ENCODE measurements around the gene CAMK2G.

Gene CAMK2G

DNA sequence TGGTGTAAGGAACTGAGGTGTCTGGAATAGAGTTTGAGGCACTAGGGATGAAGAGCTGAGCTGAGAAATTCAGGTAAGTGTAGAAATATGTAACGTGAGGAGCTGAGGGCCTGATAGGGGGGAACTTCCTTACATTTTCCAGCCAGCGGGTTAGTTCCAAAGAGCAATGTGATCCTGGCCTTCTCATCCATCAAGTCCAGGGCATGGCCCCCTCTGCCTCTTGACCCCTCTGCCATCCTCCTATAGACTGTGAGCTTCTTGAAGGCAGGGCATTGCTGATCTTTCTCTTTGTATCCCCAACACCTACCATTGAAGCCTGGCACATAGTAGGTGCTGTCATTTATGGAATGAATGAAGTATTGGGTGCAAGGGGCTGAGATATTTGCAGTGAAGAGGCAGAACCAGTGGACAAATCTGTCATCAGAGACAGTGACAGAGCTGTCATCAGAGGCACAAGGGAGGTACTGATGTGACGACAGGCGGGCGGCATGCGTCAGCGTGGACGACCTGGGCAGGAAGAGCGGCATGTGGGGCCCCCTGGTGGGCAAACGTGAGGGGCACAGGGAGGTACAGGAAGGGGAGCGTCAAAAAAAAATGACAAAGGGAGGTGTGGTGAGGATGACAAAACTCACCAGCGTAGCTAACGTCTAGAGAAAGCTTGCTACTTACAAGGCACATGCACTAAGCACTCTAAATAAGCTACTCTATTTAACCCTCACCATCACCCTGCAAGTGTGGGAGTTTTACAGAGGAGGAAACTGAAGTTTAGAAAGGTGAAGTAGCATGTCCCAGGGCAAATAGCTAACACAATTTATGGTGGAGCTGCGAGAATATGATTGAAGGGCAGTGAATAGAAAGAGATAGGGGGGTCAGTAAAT lies 5.2 kb upstream of the CAMK2G start:
- Mint-ChIP-seq H3K27ac (peak overlapping the region; percentile 57), H3K27me3 (no peaks in the 10 kb centered on the region), H3K4me1 (ENCODE audit: low read depth) (peaks cover 46% of the 10 kb centered on the region), H3K36me3 (ENCODE audit: low read depth) (no peaks in the 10 kb centered on the region), H3K9me3 (no peaks in the 10 kb centered on the region), H3K4me3 (no peak overlapping the region)
- peak; percentile 93 for DNase-seq

DNA sequence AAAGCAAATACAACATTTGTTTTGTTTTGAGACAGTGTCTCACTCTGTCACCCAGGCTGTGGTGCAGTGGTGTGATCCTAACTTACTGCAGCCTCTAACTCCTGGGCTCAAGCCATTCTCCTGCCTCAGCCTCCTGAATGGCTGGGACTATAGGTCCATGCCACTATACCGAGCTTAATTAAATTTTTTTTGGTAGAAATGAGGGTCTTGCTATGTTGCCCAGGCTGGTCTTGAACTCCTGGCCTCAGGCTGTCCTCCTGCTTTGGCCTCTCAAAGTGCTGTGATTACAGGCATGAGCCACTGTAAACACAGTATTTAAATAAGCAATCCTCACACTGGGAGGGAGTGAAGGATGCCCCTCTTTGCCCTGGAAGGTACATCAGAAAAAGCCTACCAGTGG lies 4.0 kb upstream of the CAMK2G start:
- Mint-ChIP-seq H3K27me3 (no peaks in the 10 kb centered on the region), H3K36me3 (ENCODE audit: low read depth) (peaks cover under 1% of the 10 kb centered on the region), H3K4me3 (no peak overlapping the region), H3K9me3 (no peaks in the 10 kb centered on the region), H3K27ac (peak overlapping the region; percentile 19), H3K4me1 (ENCODE audit: low read depth) (peaks cover 47% of the 10 kb centered on the region)
- no peak for DNase-seq

DNA sequence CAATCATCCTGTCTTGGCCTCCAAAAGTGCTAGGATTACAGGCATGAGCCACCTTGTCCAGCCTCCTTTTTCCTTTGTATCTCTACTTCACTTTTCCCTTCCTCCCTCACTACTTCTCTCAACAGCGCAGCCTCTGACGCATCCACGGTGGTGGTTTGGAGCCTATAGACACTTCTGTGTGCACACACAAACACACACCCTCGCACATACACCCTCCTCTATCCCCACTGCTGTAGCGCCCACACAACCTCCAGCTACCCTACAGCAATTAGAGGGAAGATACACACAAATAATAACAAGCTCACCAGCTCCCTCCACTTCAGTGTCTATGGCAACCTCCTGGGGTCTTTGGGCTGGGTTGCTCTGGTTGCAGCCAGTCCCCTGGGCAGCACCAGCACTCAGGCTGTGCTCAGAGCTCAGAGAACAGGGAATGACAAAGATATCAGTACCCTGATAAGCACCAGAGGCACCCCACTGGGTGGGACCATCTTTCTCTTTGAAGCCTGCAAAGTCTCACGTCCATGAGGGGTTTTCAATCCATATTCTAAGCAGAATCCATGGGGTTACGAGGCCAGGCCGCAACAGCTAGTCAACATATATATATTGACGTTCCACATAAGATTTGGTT lies 3.3 kb upstream of the CAMK2G start:
- no peak for DNase-seq
- peaks cover 7% of the 10 kb centered on the region for H3K36me3 Mint-ChIP-seq (ENCODE audit: low read depth)
- no peaks in the 10 kb centered on the region for H3K27me3 Mint-ChIP-seq
- peak overlapping the region; percentile 4 for H3K27ac Mint-ChIP-seq
- H3K4me3 Mint-ChIP-seq, result no peak overlapping the region
- no peaks in the 10 kb centered on the region for H3K9me3 Mint-ChIP-seq
- peaks cover 55% of the 10 kb centered on the region for H3K4me1 Mint-ChIP-seq (ENCODE audit: low read depth)

DNA sequence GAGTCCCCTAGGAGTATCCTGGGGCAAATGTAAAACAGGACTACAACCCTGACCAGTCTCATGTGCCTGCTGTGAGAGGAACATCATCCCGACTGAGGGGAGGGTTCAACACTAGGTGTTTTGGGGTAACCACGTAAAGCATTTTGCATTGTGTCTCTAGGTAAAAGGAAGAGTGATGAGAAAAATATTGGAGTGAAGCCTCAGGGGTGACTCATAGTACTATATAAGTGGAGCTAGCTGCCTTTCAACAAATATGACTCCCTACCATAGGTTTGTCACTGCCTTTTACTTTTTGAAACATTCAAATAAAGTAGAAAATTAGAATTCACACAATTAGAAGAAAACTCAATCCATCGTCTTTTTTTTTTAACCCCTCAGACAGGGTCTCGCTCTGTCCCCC lies 2.6 kb upstream of the CAMK2G start:
- H3K27me3 Mint-ChIP-seq, result no peaks in the 10 kb centered on the region
- DNase-seq, result no peak
- H3K27ac Mint-ChIP-seq, result peak overlapping the region; percentile 64
- peaks cover 14% of the 10 kb centered on the region for H3K36me3 Mint-ChIP-seq (ENCODE audit: low read depth)
- no peaks in the 10 kb centered on the region for H3K9me3 Mint-ChIP-seq
- H3K4me3 Mint-ChIP-seq, result no peak overlapping the region
- H3K4me1 Mint-ChIP-seq (ENCODE audit: low read depth), result peaks cover 61% of the 10 kb centered on the region

DNA sequence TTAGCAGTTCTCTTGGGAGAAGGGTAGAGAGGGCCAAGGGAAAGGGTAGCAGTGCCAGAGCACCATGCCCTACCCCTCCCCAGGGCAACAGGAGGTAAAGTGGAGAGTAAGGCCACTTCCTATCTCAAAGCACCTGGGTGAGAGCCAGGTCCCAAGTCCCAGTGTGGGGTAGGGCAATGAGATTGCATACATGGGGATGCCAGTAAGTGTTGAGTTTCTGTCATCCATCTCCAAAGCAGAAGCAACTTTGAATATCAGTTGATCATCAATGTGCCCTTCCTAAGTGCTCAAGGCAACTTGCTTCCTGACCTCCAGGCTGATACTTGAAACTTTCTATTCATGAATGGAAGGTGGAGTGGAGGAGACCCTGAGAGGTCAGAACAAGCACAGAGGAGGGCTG lies 2.2 kb upstream of the CAMK2G start:
- peak overlapping the region; percentile 64 for H3K27ac Mint-ChIP-seq
- H3K36me3 Mint-ChIP-seq (ENCODE audit: low read depth), result peaks cover 18% of the 10 kb centered on the region
- H3K27me3 Mint-ChIP-seq, result no peaks in the 10 kb centered on the region
- H3K9me3 Mint-ChIP-seq, result no peaks in the 10 kb centered on the region
- peaks cover 65% of the 10 kb centered on the region for H3K4me1 Mint-ChIP-seq (ENCODE audit: low read depth)
- DNase-seq, result no peak
- H3K4me3 Mint-ChIP-seq, result no peak overlapping the region

DNA sequence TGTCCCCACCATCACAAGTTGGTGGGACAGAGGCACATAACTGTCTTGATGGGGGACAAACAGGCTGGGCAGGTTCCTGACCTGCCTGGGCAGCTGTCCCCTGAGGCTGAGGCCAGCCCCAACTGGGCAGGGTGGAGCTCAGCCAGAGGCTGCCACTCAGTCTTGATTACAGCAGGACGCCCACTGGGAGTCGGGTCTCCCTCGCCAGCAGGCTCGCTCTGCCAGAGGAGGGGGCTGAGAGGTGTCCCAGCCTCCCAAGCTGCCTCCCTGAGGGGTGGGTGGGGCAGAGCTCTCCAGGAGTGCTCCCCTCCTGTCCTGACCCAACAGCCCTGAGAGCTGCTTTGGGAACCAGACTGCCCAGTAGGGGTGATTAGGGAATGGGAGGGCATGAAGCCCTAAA lies 1.8 kb upstream of the CAMK2G start:
- no peak overlapping the region for H3K4me3 Mint-ChIP-seq
- H3K27ac Mint-ChIP-seq, result peak overlapping the region; percentile 39
- no peaks in the 10 kb centered on the region for H3K27me3 Mint-ChIP-seq
- H3K9me3 Mint-ChIP-seq, result no peaks in the 10 kb centered on the region
- no peak for DNase-seq
- peaks cover 69% of the 10 kb centered on the region for H3K4me1 Mint-ChIP-seq (ENCODE audit: low read depth)
- peaks cover 22% of the 10 kb centered on the region for H3K36me3 Mint-ChIP-seq (ENCODE audit: low read depth)

DNA sequence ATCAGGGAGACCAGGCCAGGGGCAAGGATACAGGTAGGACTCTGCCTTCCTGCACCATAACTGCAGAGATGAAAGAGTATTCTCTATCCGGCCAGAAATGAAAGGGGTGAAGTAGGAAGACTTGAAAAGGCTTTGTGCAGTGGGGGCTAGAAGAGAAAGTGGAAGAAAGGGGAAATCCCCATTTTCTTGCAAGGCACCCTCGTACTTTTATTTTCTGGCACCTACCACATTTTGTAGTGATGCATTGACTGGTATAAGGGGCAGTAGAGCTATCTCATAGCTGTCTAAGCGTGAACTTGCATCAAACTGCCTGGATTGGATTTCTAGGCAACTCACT lies 752 bp upstream of the CAMK2G start:
- Mint-ChIP-seq H3K4me1 (ENCODE audit: low read depth) (peaks cover 78% of the 10 kb centered on the region), H3K27me3 (no peaks in the 10 kb centered on the region), H3K36me3 (ENCODE audit: low read depth) (peaks cover 33% of the 10 kb centered on the region)

DNA sequence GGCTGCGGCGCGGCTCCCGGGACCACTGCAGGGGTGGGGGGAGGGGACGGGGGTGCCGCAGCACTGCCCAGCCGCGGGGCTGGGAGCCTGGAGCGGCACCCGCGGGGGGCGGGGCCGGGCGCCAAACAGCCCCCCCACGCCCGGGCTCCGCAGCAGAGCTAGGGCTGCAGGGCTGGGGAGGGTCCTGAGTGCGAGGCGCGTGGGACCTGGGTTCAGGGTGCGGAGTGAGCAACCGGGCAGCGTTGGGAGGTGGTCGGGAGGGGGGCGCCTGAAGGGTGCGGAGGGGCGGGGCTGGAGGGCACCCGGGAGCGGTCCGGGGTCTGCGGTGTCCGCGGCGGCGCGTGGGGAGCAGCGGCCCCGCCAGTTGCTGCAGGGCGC lies 528 bp downstream of the CAMK2G start:
- peaks cover 40% of the 10 kb centered on the region for H3K36me3 Mint-ChIP-seq (ENCODE audit: low read depth)
- peak; percentile 48 for DNase-seq
- peaks cover 75% of the 10 kb centered on the region for H3K4me1 Mint-ChIP-seq (ENCODE audit: low read depth)
- H3K9me3 Mint-ChIP-seq, result no peaks in the 10 kb centered on the region
- peak overlapping the region; percentile 79 for H3K4me3 Mint-ChIP-seq
- no peaks in the 10 kb centered on the region for H3K27me3 Mint-ChIP-seq
- no peak overlapping the region for H3K27ac Mint-ChIP-seq

More for the DNA sequence above, 752 bp upstream of the CAMK2G start:
- peak overlapping the region; percentile 80 for H3K4me3 Mint-ChIP-seq
- DNase-seq, result no peak
- no peaks in the 10 kb centered on the region for H3K9me3 Mint-ChIP-seq
- peak overlapping the region; percentile 89 for H3K27ac Mint-ChIP-seq

DNA sequence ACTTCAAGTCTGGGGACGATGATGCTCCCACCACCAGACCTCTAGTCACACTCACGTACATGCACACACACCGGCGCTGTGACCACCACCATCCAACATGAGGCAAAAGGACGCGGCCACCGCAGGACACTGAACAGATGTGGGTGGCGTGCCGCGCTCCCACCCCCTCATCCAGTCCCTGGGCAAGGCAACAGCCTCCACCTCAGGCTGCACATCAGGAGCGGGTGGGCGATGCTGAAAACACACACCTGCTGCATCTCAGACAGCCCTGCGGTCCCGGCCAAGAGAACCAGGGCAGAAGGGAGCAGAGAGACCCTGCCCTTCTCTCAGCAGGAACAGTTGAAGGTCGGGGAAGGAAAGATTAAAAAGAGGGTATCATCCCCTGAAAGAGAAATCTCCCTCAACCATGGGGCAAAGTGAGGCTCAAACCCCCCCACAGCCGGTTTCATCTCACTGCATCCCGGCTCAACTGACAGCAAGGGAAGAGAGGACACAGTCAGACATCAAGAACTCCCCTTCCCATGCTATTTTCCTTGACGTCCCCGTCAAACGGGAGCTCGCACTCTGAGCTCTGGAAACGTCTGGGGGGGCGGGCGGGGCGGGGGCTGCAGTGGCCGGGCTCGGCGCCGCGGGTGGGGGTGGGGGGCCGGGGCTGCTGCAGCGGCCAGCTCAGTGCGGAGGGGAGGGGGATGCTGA lies 1.1 kb downstream of the CAMK2G start:
- Mint-ChIP-seq H3K9me3 (no peaks in the 10 kb centered on the region), H3K27ac (peak overlapping the region; percentile 83), H3K27me3 (no peaks in the 10 kb centered on the region), H3K4me1 (ENCODE audit: low read depth) (peaks cover 77% of the 10 kb centered on the region), H3K36me3 (ENCODE audit: low read depth) (peaks cover 45% of the 10 kb centered on the region), H3K4me3 (peak overlapping the region; percentile 80)
- no peak for DNase-seq

DNA sequence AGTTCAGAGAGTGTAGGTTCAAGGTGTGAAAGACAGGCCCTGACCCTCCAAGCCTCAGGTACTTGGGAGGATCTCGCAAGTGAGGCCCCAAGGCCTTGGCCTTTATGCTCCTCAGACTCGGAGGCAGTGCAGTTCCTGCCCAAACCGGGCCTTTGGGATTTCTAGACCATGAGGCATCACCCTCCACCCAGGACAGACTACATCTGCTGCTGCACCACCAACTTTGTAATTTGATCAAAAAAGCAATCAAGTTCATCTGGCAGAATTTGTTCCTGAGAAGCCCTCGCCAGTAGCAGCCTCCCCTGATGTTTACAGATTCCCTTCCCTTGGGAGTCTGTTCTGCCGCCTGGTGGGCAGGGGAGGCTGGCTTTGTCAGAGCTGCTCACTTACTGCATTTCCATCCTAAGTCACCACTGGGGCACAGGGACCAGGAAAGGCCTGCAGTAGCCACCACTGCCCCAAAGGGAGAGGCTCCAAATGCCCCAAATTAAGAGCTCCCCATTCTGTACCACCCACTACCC lies 2.1 kb downstream of the CAMK2G start:
- Mint-ChIP-seq H3K27me3 (no peaks in the 10 kb centered on the region), H3K9me3 (no peaks in the 10 kb centered on the region), H3K27ac (peak overlapping the region; percentile 24), H3K4me1 (ENCODE audit: low read depth) (peaks cover 77% of the 10 kb centered on the region), H3K4me3 (peak overlapping the region; percentile 80), H3K36me3 (ENCODE audit: low read depth) (peaks cover 52% of the 10 kb centered on the region)
- DNase-seq, result no peak

DNA sequence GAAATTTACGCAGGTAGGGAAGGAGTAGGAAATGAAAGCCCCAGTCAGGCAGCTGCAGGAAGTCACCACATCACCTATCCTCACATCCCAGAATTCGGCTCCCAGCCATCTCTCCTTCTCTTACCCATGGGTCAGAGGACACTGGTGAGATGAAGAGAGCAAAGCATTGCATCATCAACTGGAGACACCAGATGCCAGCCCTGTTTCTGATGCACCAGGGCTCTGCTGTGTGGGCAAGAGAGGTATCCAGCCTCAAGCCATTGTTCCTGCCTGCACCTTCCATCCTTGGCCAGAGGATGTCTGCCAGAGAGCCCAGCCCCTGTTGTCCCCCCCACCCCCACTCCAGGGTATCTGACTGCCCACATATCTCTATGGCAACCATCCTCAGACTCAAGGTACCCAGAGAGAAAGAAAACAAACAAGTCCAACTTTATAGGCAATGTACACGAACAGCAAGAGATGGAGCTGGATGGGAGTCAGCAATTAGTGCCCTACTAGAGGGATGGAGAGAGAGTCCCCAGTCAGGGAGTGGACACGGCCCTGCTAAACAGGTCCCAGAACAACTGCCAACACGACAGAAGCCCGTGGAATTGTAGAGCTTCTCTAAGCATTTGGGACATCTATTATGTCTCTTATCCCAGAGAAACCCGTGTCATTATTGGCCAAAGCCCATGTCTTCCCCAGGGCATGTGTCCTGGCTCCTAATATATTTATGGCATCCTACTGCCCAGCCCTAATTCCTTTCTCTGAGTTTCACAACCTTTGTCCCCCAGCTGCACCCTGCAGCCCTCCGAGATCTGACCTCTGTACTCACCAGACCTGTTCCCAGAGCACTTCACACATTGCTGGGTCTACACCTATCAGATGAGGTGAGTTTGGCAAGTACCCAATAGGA lies 2.8 kb downstream of the CAMK2G start:
- DNase-seq, result no peak
- H3K27ac Mint-ChIP-seq, result peak overlapping the region; percentile 84
- H3K27me3 Mint-ChIP-seq, result no peaks in the 10 kb centered on the region
- peak overlapping the region; percentile 80 for H3K4me3 Mint-ChIP-seq
- no peaks in the 10 kb centered on the region for H3K9me3 Mint-ChIP-seq
- H3K36me3 Mint-ChIP-seq (ENCODE audit: low read depth), result peaks cover 59% of the 10 kb centered on the region
- peaks cover 77% of the 10 kb centered on the region for H3K4me1 Mint-ChIP-seq (ENCODE audit: low read depth)

DNA sequence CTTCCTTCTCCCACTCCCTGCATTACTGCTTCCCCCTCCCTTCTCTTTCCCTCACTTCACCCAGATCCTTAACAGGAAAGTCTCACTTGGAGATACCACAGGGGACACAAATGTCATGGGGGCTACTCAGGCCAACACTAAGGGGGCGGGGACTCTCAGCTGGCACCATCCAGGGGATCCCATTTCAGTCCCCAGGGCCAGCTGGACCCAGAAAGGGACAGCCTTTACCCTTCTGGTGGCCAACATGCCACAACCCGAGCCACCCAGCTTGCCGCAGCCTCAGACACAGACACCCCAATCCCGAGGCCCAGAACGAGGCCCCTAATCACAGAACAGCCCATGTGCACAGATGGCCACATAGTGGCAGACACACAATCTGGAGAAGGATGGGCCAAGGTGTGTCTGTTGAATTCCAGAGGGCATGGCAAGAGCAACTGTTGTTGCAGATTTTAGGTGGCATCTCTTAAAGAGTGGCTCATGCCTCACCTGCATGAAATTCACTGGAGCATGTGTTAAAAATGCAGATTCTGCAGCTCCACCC lies 5.6 kb downstream of the CAMK2G start:
- H3K9me3 Mint-ChIP-seq, result no peaks in the 10 kb centered on the region
- H3K4me3 Mint-ChIP-seq, result no peak overlapping the region
- no peak for DNase-seq
- no peaks in the 10 kb centered on the region for H3K27me3 Mint-ChIP-seq
- peaks cover 89% of the 10 kb centered on the region for H3K4me1 Mint-ChIP-seq (ENCODE audit: low read depth)
- H3K36me3 Mint-ChIP-seq (ENCODE audit: low read depth), result peaks cover 76% of the 10 kb centered on the region
- peak overlapping the region; percentile 95 for H3K27ac Mint-ChIP-seq

DNA sequence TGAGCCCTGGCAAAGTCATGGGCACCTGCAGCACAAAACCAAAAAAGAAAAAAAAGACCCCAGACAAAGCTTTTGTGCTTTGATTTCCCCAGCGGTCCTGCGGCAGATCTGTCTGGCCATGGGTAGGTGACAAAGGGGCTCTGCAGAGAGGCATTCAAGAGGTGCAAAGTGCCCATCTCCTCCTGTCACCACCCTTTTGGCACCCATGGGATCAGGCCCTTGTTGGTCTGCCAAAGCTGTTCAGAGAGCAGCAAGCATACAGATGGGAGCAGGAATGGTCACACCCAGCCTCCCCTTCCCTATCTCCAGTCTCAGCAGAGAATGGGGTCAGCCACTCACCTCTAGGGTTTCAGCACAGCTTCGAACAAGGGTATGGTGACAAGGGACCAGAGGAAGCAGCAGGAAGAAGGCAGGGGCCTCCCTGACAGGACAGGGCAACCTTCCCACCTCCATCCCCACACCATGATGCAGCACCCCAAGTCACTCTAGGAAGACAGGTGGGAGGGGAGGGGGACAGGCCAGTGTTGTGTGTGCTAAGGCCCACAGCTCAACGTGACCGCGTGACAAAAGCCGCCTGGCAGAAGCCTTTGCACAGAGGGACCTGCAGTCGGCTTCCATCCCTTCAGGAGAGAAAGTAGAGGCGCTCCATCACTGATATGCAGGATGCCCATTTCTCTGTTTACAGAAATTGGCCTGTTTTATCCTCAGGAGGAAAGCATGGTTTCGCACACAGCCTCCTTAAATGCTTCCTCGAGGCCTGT lies 6.3 kb downstream of the CAMK2G start:
- no peak overlapping the region for H3K4me3 Mint-ChIP-seq
- H3K27me3 Mint-ChIP-seq, result no peaks in the 10 kb centered on the region
- H3K36me3 Mint-ChIP-seq (ENCODE audit: low read depth), result peaks cover 79% of the 10 kb centered on the region
- H3K9me3 Mint-ChIP-seq, result no peaks in the 10 kb centered on the region
- DNase-seq, result no peak
- peak overlapping the region; percentile 95 for H3K27ac Mint-ChIP-seq
- H3K4me1 Mint-ChIP-seq (ENCODE audit: low read depth), result peaks cover 92% of the 10 kb centered on the region
